Mucosa of gallbladder (tissue), 1 donor: ENCODE results near the gene DNAH8. TPM values are rescaled to one million over a fixed set of nuclear protein-coding genes. Genes with fewer than 3 reads are reported as not detected.

Source experiments
- DNase-seq: peaks from one replicate; pipeline ENCODE4 v3.0.0-alpha.2; 2020; ENCODE audit warnings: low spot score
- total RNA-seq: library from RNA; stranded (reverse); gene quantifications from one replicate; pipeline ENCODE4 v1.2.1, GENCODE V29; 2021
- donor health status: DM: no; HTN: no; CAD: no.

DNAH8 gene
- total RNA-seq, 1 donor from 2014 or later, result 0.03 TPM

- DNase-seq, result no peak
These were observed 259.5 kb downstream of the DNAH8 start for GRCh38 chr6:38974389-38975151.

- DNase-seq, result no peak
These were observed 260.5 kb downstream of the DNAH8 start for GRCh38 chr6:38975621-38976049.

GRCh38 chr6:38976051-38976450, 260.9 kb downstream of the DNAH8 start:
- DNase-seq, result no peak

GRCh38 chr6:38976801-38977500, 261.8 kb downstream of the DNAH8 start:
- DNase-seq, result no peak

GRCh38 chr6:38978139-38978704, 263.1 kb downstream of the DNAH8 start:
- DNase-seq, result no peak

GRCh38 chr6:38982470-38982869, 267.4 kb downstream of the DNAH8 start:
- DNase-seq, result no peak

- no peak for DNase-seq
These were observed 269.6 kb downstream of the DNAH8 start for GRCh38 chr6:38984723-38985122.

GRCh38 chr6:38985839-38986238, 270.7 kb downstream of the DNAH8 start:
- DNase-seq, result no peak

GRCh38 chr6:38987503-38987902, 272.4 kb downstream of the DNAH8 start:
- no peak for DNase-seq

- no peak for DNase-seq
These were observed 273.8 kb downstream of the DNAH8 start for GRCh38 chr6:38988736-38989449.

GRCh38 chr6:38990475-38990874, 275.4 kb downstream of the DNAH8 start:
- no peak for DNase-seq

GRCh38 chr6:38996676-38997075, 281.6 kb downstream of the DNAH8 start:
- DNase-seq, result no peak

- DNase-seq, result no peak
These were observed 282.1 kb downstream of the DNAH8 start for GRCh38 chr6:38997128-38997761.

- no peak for DNase-seq
These were observed 288.0 kb downstream of the DNAH8 start for GRCh38 chr6:39003072-39003471.

GRCh38 chr6:39003492-39003891, 288.4 kb downstream of the DNAH8 start:
- DNase-seq, result no peak

- no peak for DNase-seq
These were observed 289.7 kb downstream of the DNAH8 start for GRCh38 chr6:39004801-39005200.

GRCh38 chr6:39005774-39006173, 290.7 kb downstream of the DNAH8 start:
- DNase-seq, result no peak

GRCh38 chr6:39007575-39007974, 292.5 kb downstream of the DNAH8 start:
- no peak for DNase-seq

GRCh38 chr6:39008737-39009136, 293.6 kb downstream of the DNAH8 start:
- DNase-seq, result no peak

GRCh38 chr6:39009476-39009875, 294.4 kb downstream of the DNAH8 start:
- no peak for DNase-seq

- no peak for DNase-seq
These were observed 301.9 kb downstream of the DNAH8 start for GRCh38 chr6:39016839-39017546.
